Ascending aorta (tissue), 2 donors: Measurements from ENCODE around the gene ANGPTL1. TPM values are rescaled to one million over a fixed set of nuclear protein-coding genes. Genes with fewer than 3 reads are reported as not detected.

Source experiments
- DNase-seq, 2 donors: peaks; one replicate each; pipeline ENCODE4 v3.0.0-alpha.2; 2019; ENCODE audit warnings: low spot score in 2 of 2
- H3K27ac ChIP-seq, 2 donors: fragments of 200-600 bp; sonication (generic); one replicate each; pipeline ENCODE4 v1.5.1; 2016 to 2017; ENCODE audit warnings: mild to moderate bottlenecking in 1 of 2
- H3K27me3 ChIP-seq: fragments of 200-600 bp; sonication (generic); one replicate; pipeline ENCODE4 v1.5.1; 2017
- H3K36me3 ChIP-seq, 2 donors: fragments of 200-600 bp; sonication (generic); one replicate each; pipeline ENCODE4 v1.5.1; 2016
- H3K4me1 ChIP-seq, 2 donors: fragments of 200-600 bp; sonication (generic); one replicate each; pipeline ENCODE4 v1.5.1; 2016 to 2017; ENCODE audit warnings: mild to moderate bottlenecking in 1 of 2
- H3K4me3 ChIP-seq, 2 donors: fragments of 200-600 bp; sonication (generic); one replicate each; pipeline ENCODE4 v1.5.1; 2016 to 2017; ENCODE audit warnings: mild to moderate bottlenecking in 1 of 2
- H3K9me3 ChIP-seq, 2 donors: fragments of 200-600 bp; sonication (generic); one replicate each; pipeline ENCODE4 v1.5.1; 2016
- CTCF ChIP-seq, 3 experiments: fragments of 200-600 bp in 2 of 3; fragments of 450-650 bp in 1 of 3; sonication (generic) in 2 of 3; IDR thresholded peaks; one replicate each; pipeline ENCODE4 v1.5.1; 2016 to 2019; ENCODE audit warnings: antibody characterized with exemption in 3 of 3, mild to moderate bottlenecking in 1 of 3, moderate library complexity in 1 of 3
- intact Hi-C: fragments of 100-400 bp; cut with DNase I; formaldehyde crosslinking; loops from one replicate; pipeline ENCODE4 v1.15.1; 2023
- total RNA-seq: library from RNA; depleted of rRNA; stranded (reverse); fragments of >200 nt; gene quantifications from one replicate; pipeline ENCODE4 v1.1.0, GENCODE V29; 2016

Gene ANGPTL1
- total RNA-seq: 30.8 TPM

- no peak for DNase-seq
- Histone ChIP-seq H3K4me1 (peaks cover 0 to 2% of the 10 kb centered on the region in 2 donors), H3K9me3 (no peaks in the 10 kb centered on the region), H3K36me3 (no peaks in the 10 kb centered on the region), H3K4me3 (peak within 1 kb of the TSS; percentile 28 to 60), H3K27me3 (no peaks in the 10 kb centered on the region), H3K27ac (peak within 1 kb of the TSS; percentile 7 to 55)
- no peak for TF ChIP-seq CTCF (IDR thresholded peaks at IDR 0.05)
- intact Hi-C loops: no loop called here
Measured at GRCh38 chr1:178870944-178871343, at the start of gene ANGPTL1. Gene ANGPTL1, minus strand, starts transcription at chr1:178871077. Its CDS starts 5,301 bp downstream, at chr1:178865776.

DNA sequence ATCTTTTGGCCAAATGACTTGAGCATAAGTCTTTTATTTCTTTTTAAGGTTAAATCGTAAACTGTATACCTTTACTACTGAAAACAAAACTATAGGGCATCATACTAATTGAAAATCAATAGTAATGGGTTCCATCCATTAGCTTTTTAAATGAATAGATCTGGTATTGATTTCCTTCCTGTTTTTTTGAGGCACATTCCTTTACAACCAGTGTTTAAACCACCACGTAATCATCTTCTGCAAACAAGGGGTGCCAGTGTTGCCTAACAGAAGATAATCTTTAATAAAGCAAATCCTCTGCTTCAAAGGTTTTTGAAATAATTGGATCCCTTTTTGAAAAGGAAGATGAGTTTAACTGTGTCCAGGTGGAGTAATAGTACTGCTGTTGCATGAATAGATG is 48.7 kb upstream of the ANGPTL1 start:
- H3K9me3 ChIP-seq: peaks cover 0 to 2% of the 10 kb centered on the region in 2 donors
- DNase-seq: no peak
- H3K27me3 ChIP-seq: no peaks in the 10 kb centered on the region
- H3K4me3 ChIP-seq: no peak overlapping the region
- no peaks in the 10 kb centered on the region for H3K36me3 ChIP-seq
- no peak overlapping the region for H3K27ac ChIP-seq
- no peaks in the 10 kb centered on the region for H3K4me1 ChIP-seq
- no peak for TF ChIP-seq CTCF (IDR thresholded peaks at IDR 0.05)
- intact Hi-C loops: no loop called here

GRCh38 chr1:178918955-178919354 is 48.1 kb upstream of the ANGPTL1 start:
- no peak for DNase-seq
- intact Hi-C loops: no loop called here
- TF ChIP-seq CTCF (IDR thresholded peaks at IDR 0.05): no peak
- no peaks in the 10 kb centered on the region for H3K9me3 ChIP-seq
- H3K4me1 ChIP-seq: no peaks in the 10 kb centered on the region
- H3K27me3 ChIP-seq: no peaks in the 10 kb centered on the region
- no peak overlapping the region for H3K4me3 ChIP-seq
- no peak overlapping the region for H3K27ac ChIP-seq
- H3K36me3 ChIP-seq: no peaks in the 10 kb centered on the region

DNA sequence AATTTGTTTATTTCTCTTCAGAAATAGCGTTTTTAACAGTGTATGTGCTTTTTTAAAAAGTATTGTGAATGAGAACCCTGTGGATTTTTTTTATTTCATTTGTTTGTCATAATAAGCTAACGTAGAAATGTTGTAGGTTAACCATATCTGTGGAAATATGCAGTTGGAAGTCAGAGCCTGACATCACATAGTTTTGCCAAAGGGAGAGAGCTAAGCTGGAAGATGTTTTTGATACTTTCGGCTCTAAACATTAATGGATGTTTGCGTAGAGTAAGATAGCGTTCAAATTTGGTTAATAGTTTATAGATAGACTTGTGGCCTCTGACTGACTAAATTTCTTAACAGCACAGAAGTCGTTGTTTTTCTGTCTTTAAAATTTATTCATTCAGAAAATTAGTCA is 47.4 kb upstream of the ANGPTL1 start:
- no peak overlapping the region for H3K4me3 ChIP-seq
- H3K27me3 ChIP-seq: no peaks in the 10 kb centered on the region

GRCh38 chr1:178916448-178917174 is 45.7 kb upstream of the ANGPTL1 start:
- TF ChIP-seq CTCF (IDR thresholded peaks at IDR 0.05): no peak

More for the DNA sequence above, 47.4 kb upstream of the ANGPTL1 start:
- intact Hi-C loops: no loop called here
- no peaks in the 10 kb centered on the region for H3K4me1 ChIP-seq
- no peaks in the 10 kb centered on the region for H3K36me3 ChIP-seq
- no peak overlapping the region for H3K27ac ChIP-seq
- no peaks in the 10 kb centered on the region for H3K9me3 ChIP-seq
- no peak for DNase-seq
- no peak for TF ChIP-seq CTCF (IDR thresholded peaks at IDR 0.05)

More at GRCh38 chr1:178916448-178917174, 45.7 kb upstream of the ANGPTL1 start:
- intact Hi-C loops: no loop called here
- no peaks in the 10 kb centered on the region for H3K27me3 ChIP-seq
- no peak overlapping the region for H3K27ac ChIP-seq
- H3K9me3 ChIP-seq: no peaks in the 10 kb centered on the region
- no peaks in the 10 kb centered on the region for H3K4me1 ChIP-seq
- H3K4me3 ChIP-seq: no peak overlapping the region
- H3K36me3 ChIP-seq: no peaks in the 10 kb centered on the region
- DNase-seq: no peak
